ENCODE measurements around the gene HSFX4.
"Not testable (repeated sequence)": the region's sequence is repeated elsewhere in the genome, so short reads cannot be mapped to it uniquely, and the experiment has no call there.

Gene HSFX4

GRCh38 chrX:149929400-149929799 is at the start of gene HSFX4:
Gene HSFX4 (plus strand): TSS chrX:149929573. CDS start chrX:149929645, 72 bp downstream.
- DNase-seq: not testable (repeated sequence)

GRCh38 chrX:149881081-149881711 is 48.2 kb upstream of the HSFX4 start, which contains the start of gene MAGEA8:
Gene MAGEA8 (plus strand): TSS chrX:149881183. CDS start chrX:149884273, 3,090 bp downstream.
- DNase-seq: no peak

GRCh38 chrX:149890828-149891227 is 38.5 kb upstream of the HSFX4 start:
- not testable (repeated sequence) for DNase-seq

GRCh38 chrX:149898554-149898953 is 30.8 kb upstream of the HSFX4 start:
- no peak for DNase-seq

GRCh38 chrX:149903889-149904748 is 25.3 kb upstream of the HSFX4 start:
- DNase-seq: no peak

- DNase-seq: no peak
These were observed 21.1 kb upstream of the HSFX4 start for GRCh38 chrX:149908308-149908707.

GRCh38 chrX:149908727-149909126 is 20.6 kb upstream of the HSFX4 start:
- no peak for DNase-seq

GRCh38 chrX:149909324-149910177 is 19.8 kb upstream of the HSFX4 start:
- no peak for DNase-seq

GRCh38 chrX:149910178-149910695 is 19.1 kb upstream of the HSFX4 start:
- DNase-seq: no peak

- DNase-seq: no peak
These were observed 12.5 kb upstream of the HSFX4 start for GRCh38 chrX:149916745-149917392.

- DNase-seq: not testable (repeated sequence)
These were observed 5.5 kb upstream of the HSFX4 start for GRCh38 chrX:149923836-149924235.

GRCh38 chrX:149924434-149924833 is 4.9 kb upstream of the HSFX4 start:
- DNase-seq: not testable (repeated sequence)

GRCh38 chrX:149927245-149927963 is 2.0 kb upstream of the HSFX4 start:
- DNase-seq: not testable (repeated sequence)

GRCh38 chrX:149927964-149928258 is 1.5 kb upstream of the HSFX4 start:
- not testable (repeated sequence) for DNase-seq

GRCh38 chrX:149928635-149929034 is 738 bp upstream of the HSFX4 start:
- not testable (repeated sequence) for DNase-seq

GRCh38 chrX:149931355-149931754 is 2.0 kb downstream of the HSFX4 start:
- not testable (repeated sequence) for DNase-seq

- not testable (repeated sequence) for DNase-seq
These were observed 2.8 kb downstream of the HSFX4 start for GRCh38 chrX:149932150-149932549.

GRCh38 chrX:149932970-149933369 is 3.6 kb downstream of the HSFX4 start:
- DNase-seq: not testable (repeated sequence)

GRCh38 chrX:149933547-149933946 is 4.2 kb downstream of the HSFX4 start:
- not testable (repeated sequence) for DNase-seq

- not testable (repeated sequence) for DNase-seq
These were observed 8.0 kb downstream of the HSFX4 start for GRCh38 chrX:149937328-149937727.

GRCh38 chrX:149937871-149938426 is 8.6 kb downstream of the HSFX4 start:
- no peak for DNase-seq
